DOHH2 (cell line): ENCODE measurements around the gene PCLO.

Source experiments
- EZH2phosphoT487 ChIP-seq: fragments of 200-600 bp; sonication (generic); IDR thresholded peaks from 2 replicates; pipeline ENCODE4 v1.6.1; 2017; ENCODE audit warnings: borderline replicate concordance, mild to moderate bottlenecking, antibody characterized with exemption, low read length, moderate library complexity, mixed read lengths
- TF ChIP-seq, protein P1 (sequence below): fragments of 200-600 bp; sonication (generic); IDR thresholded peaks from one replicate; pipeline ENCODE4 v1.5.1; 2014; ENCODE audit warnings: antibody characterized with exemption, mild to moderate bottlenecking, low read depth, low read length; ENCODE audit not compliant: poor library complexity, severe bottlenecking

DNA sequence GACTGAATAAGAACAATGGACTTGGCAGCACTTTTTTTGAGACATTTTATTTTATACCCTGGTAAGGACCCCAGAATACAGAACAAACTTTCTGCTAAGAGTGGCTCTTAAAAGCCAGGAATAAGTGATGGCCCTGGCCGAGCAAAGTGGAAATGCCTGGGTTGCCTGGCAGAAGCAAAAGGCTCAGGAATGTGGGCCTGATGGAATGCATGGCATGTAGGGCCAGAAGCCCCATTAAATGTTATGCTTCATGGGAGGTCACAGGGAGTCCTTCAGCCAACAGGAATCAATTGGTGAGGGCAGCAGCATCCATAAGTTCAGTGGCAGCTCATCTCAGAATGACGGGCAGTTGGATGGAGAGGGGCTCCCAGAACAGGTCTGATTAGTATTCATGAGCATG lies 417.6 kb downstream of the PCLO start:
- TF ChIP-seq, protein P1, sequence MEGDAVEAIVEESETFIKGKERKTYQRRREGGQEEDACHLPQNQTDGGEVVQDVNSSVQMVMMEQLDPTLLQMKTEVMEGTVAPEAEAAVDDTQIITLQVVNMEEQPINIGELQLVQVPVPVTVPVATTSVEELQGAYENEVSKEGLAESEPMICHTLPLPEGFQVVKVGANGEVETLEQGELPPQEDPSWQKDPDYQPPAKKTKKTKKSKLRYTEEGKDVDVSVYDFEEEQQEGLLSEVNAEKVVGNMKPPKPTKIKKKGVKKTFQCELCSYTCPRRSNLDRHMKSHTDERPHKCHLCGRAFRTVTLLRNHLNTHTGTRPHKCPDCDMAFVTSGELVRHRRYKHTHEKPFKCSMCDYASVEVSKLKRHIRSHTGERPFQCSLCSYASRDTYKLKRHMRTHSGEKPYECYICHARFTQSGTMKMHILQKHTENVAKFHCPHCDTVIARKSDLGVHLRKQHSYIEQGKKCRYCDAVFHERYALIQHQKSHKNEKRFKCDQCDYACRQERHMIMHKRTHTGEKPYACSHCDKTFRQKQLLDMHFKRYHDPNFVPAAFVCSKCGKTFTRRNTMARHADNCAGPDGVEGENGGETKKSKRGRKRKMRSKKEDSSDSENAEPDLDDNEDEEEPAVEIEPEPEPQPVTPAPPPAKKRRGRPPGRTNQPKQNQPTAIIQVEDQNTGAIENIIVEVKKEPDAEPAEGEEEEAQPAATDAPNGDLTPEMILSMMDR: no peak
- no peak for TF ChIP-seq EZH2phosphoT487
